Measurements from ENCODE around the gene NLGN2. TPM values are rescaled to one million over a fixed set of nuclear protein-coding genes. Genes with fewer than 3 reads are reported as not detected.

NLGN2 gene
- total and polyA plus RNA-seq, 4 donors = 0.24 to 2.4 (median 0.90) TPM

- TF ChIP-seq EGR1 (IDR thresholded peaks at IDR 0.05; ENCODE audit: low read depth in 2 of 2) = no peak
- H3K27ac ChIP-seq (ENCODE audit: low read depth in 1 of 2, low read length in 2 of 2) = no peak overlapping the region
- peaks cover 0 to 2% (median 0%) of the 10 kb centered on the region in 4 donors for H3K36me3 ChIP-seq (ENCODE audit: control insufficient read depth in 4 of 4, insufficient read depth in 3 of 4, low read depth in 1 of 4, low read length in 3 of 4)
- no peak overlapping the region for H3K9ac ChIP-seq (ENCODE audit: low read depth in 1 of 2, low read length in 2 of 2)
- H3K27me3 ChIP-seq (ENCODE audit: control insufficient read depth in 4 of 4, insufficient read depth in 4 of 4, low read length in 3 of 4) = no peaks in the 10 kb centered on the region
- peaks cover 0 to 15% (median 8%) of the 10 kb centered on the region in 4 donors for H3K4me1 ChIP-seq (ENCODE audit: control insufficient read depth in 4 of 4, insufficient read depth in 4 of 4, low read length in 3 of 4)
- H3K9me3 ChIP-seq (ENCODE audit: control insufficient read depth in 4 of 4, low read length in 3 of 4) = no peaks in the 10 kb centered on the region
- WGBS = 91% methylated on average over 4 of the region's 4 CpGs
- no peak overlapping the region for H3K4me3 ChIP-seq (ENCODE audit: low read depth in 1 of 3, low read length in 3 of 3)
- no peak for DNase-seq (ENCODE audit: low spot score)
Measured at GRCh38 chr17:7396147-7396546, 11.5 kb upstream of the NLGN2 start.

GRCh38 chr17:7398612-7399011 is 9.0 kb upstream of the NLGN2 start:
- no peak for DNase-seq (ENCODE audit: low spot score)
- no peaks in the 10 kb centered on the region for H3K9me3 ChIP-seq (ENCODE audit: control insufficient read depth in 4 of 4, low read length in 3 of 4)
- TF ChIP-seq HNF4A (conservative IDR thresholded peaks at IDR 0.05) (no peak), ZBTB33 (IDR thresholded peaks at IDR 0.05) (no peak), YY1 (IDR thresholded peaks at IDR 0.05) (no peak), MAX (IDR thresholded peaks at IDR 0.05) (no peak), TAF1 (conservative IDR thresholded peaks at IDR 0.05) (no peak), CTCF (IDR thresholded peaks at IDR 0.05; ENCODE audit: low read depth, low read length, missing input control) (no peak), NR2F2 (IDR thresholded peaks at IDR 0.05) (no peak), FOXA2 (IDR thresholded peaks at IDR 0.05) (no peak), RXRA (IDR thresholded peaks at IDR 0.05) (no peak), SP1 (IDR thresholded peaks at IDR 0.05) (no peak), RAD21 (IDR thresholded peaks at IDR 0.05) (no peak), REST (IDR thresholded peaks at IDR 0.05) (no peak), ATF3 (IDR thresholded peaks at IDR 0.05) (no peak)
- no peak overlapping the region for H3K27ac ChIP-seq (ENCODE audit: low read depth in 1 of 2, low read length in 2 of 2)
- no peaks in the 10 kb centered on the region for H3K36me3 ChIP-seq (ENCODE audit: control insufficient read depth in 4 of 4, insufficient read depth in 3 of 4, low read depth in 1 of 4, low read length in 3 of 4)
- WGBS = 88% methylated on average over 2 of the region's 2 CpGs
- H3K9ac ChIP-seq (ENCODE audit: low read depth in 1 of 2, low read length in 2 of 2) = no peak overlapping the region
- H3K27me3 ChIP-seq (ENCODE audit: control insufficient read depth in 4 of 4, insufficient read depth in 4 of 4, low read length in 3 of 4) = no peaks in the 10 kb centered on the region
- no peak overlapping the region for H3K4me3 ChIP-seq (ENCODE audit: low read depth in 1 of 3, low read length in 3 of 3)
- H3K4me1 ChIP-seq (ENCODE audit: control insufficient read depth in 4 of 4, insufficient read depth in 4 of 4, low read length in 3 of 4) = peaks cover 0 to 21% (median 14%) of the 10 kb centered on the region in 4 donors
